GM15510 (cell line): Measurements from ENCODE around the gene NLGN1.

ENCODE experiments used
- POLR2A ChIP-seq: IDR thresholded peaks from 3 replicates; pipeline ENCODE4 v1.6.1; 2011; ENCODE audit warnings: borderline replicate concordance; ENCODE audit not compliant: insufficient read length; ENCODE audit errors: extremely low read depth

Gene NLGN1

GRCh38 chr3:173703771-173704170 lies 306.2 kb downstream of the NLGN1 start:
- TF ChIP-seq POLR2A = no peak

- no peak for TF ChIP-seq POLR2A
Measured at GRCh38 chr3:173706630-173707029, 309.1 kb downstream of the NLGN1 start.

GRCh38 chr3:173708191-173708590 lies 310.6 kb downstream of the NLGN1 start:
- no peak for TF ChIP-seq POLR2A

GRCh38 chr3:173709026-173709425 lies 311.5 kb downstream of the NLGN1 start:
- no peak for TF ChIP-seq POLR2A

- no peak for TF ChIP-seq POLR2A
Measured at GRCh38 chr3:173711619-173712018, 314.1 kb downstream of the NLGN1 start.

- no peak for TF ChIP-seq POLR2A
Measured at GRCh38 chr3:173719585-173719984, 322.0 kb downstream of the NLGN1 start.

GRCh38 chr3:173725507-173725906 lies 328.0 kb downstream of the NLGN1 start:
- TF ChIP-seq POLR2A = no peak

GRCh38 chr3:173730391-173730790 lies 332.8 kb downstream of the NLGN1 start:
- TF ChIP-seq POLR2A = no peak

GRCh38 chr3:173732237-173732636 lies 334.7 kb downstream of the NLGN1 start:
- TF ChIP-seq POLR2A = no peak

- TF ChIP-seq POLR2A = no peak
Measured at GRCh38 chr3:173733029-173733652, 335.6 kb downstream of the NLGN1 start.

GRCh38 chr3:173734473-173734872 lies 336.9 kb downstream of the NLGN1 start:
- no peak for TF ChIP-seq POLR2A

- no peak for TF ChIP-seq POLR2A
Measured at GRCh38 chr3:173734895-173735294, 337.4 kb downstream of the NLGN1 start.

GRCh38 chr3:173735841-173736240 lies 338.3 kb downstream of the NLGN1 start:
- no peak for TF ChIP-seq POLR2A

- no peak for TF ChIP-seq POLR2A
Measured at GRCh38 chr3:173737167-173737808, 339.7 kb downstream of the NLGN1 start.

GRCh38 chr3:173739726-173740125 lies 342.2 kb downstream of the NLGN1 start:
- no peak for TF ChIP-seq POLR2A

GRCh38 chr3:173742491-173742890 lies 344.9 kb downstream of the NLGN1 start:
- TF ChIP-seq POLR2A = no peak
